Transverse colon (tissue), 4 donors: Measurements from ENCODE around the gene CRISPLD2. TPM values are rescaled to one million over a fixed set of nuclear protein-coding genes. Genes with fewer than 3 reads are reported as not detected.

Experiments
- DNase-seq: peaks from one replicate; pipeline ENCODE4 v3.0.0-alpha.2; 2019
- H3K27ac ChIP-seq, 4 donors: fragments of 200-600 bp; sonication (generic); 2 replicates each; pipeline ENCODE4 v1.5.1; 2016 to 2018; ENCODE audit warnings: inconsistent platforms in 4 of 4
- H3K27me3 ChIP-seq: fragments of 200-600 bp; sonication (generic); 2 replicates; pipeline ENCODE4 v1.5.1; 2017; ENCODE audit warnings: inconsistent platforms
- H3K36me3 ChIP-seq, 4 donors: fragments of 200-600 bp; sonication (generic); 2 replicates each; pipeline ENCODE4 v1.5.1; 2017 to 2019; ENCODE audit warnings: inconsistent platforms in 4 of 4
- H3K4me1 ChIP-seq, 4 donors: fragments of 200-600 bp; sonication (generic); 2 replicates each; pipeline ENCODE4 v1.5.1; 2017 to 2020; ENCODE audit warnings: inconsistent platforms in 4 of 4
- H3K4me3 ChIP-seq, 4 donors: fragments of 200-600 bp; sonication (generic); 1 replicate in 1 of 4; 2 replicates in 3 of 4; pipeline versions ENCODE4 v1.5.1 to v1.6.1; 2017 to 2019; ENCODE audit warnings: inconsistent platforms in 4 of 4
- H3K9me3 ChIP-seq, 2 donors: fragments of 200-600 bp; sonication (generic); 2 replicates each; pipeline ENCODE4 v1.5.1; 2017 to 2019; ENCODE audit warnings: inconsistent platforms in 2 of 2
- CTCF ChIP-seq, 5 experiments: fragments of 200-600 bp in 3 of 5; fragments of 450-650 bp in 2 of 5; sonication (generic) in 3 of 5; IDR thresholded peaks; 1 replicate in 2 of 5; 2 replicates in 3 of 5; pipeline ENCODE4 v1.5.1; 2016 to 2017; ENCODE audit warnings: antibody characterized with exemption in 5 of 5, inconsistent platforms in 3 of 5, mild to moderate bottlenecking in 2 of 5, moderate library complexity in 1 of 5
- EP300 ChIP-seq: sonication (generic); formaldehyde crosslinking; IDR thresholded peaks from one replicate; pipeline ENCODE4 v1.6.1; 2017; ENCODE audit warnings: antibody characterized with exemption, low read depth
- POLR2A ChIP-seq: fragments of 450-650 bp; IDR thresholded peaks from one replicate; pipeline ENCODE4 v1.6.1; 2016; ENCODE audit warnings: antibody characterized with exemption, mild to moderate bottlenecking, moderate library complexity
- POLR2AphosphoS5 ChIP-seq, 3 donors: sonication (generic); formaldehyde crosslinking; IDR thresholded peaks; one replicate each; pipeline ENCODE4 v1.6.1; 2016; ENCODE audit warnings: antibody characterized with exemption in 3 of 3
- WGBS, 2 donors: methylation state at CpG; one replicate each; pipeline ENCODE4 v1.1.5; 2018; ENCODE audit warnings: low coverage in 1 of 2; 5-methylcytosine and 5-hydroxymethylcytosine counted together
- in situ Hi-C, 4 donors: fragments of 200-750 bp; cut with MboI; loops; one replicate each; pipeline versions ENCODE4 v1.15.0 to v1.15.1; 2017; ENCODE audit warnings: low sequenced_read_pairs in 3 of 4, low pct_ligation_motif_present in 1 of 4, low pct_unique_long_range_greater_than_20kb in 1 of 4
- intact Hi-C: fragments of 100-400 bp; cut with DNase I; formaldehyde crosslinking; loops from one replicate; pipeline ENCODE4 v1.15.1; 2023; ENCODE audit warnings: low total_unique reads
- total RNA-seq, 4 donors: library from RNA; depleted of rRNA; stranded (reverse); fragments of >200 nt; gene quantifications; one replicate each; pipeline ENCODE4 v1.1.0, GENCODE V29; 2016

CRISPLD2 gene
- total RNA-seq, 4 donors from 2014 or later, result 53.4 to 326 (median 71.0) TPM

GRCh38 chr16:84818133-84818532 lies 1.7 kb upstream of the CRISPLD2 start:
- no peak for DNase-seq
- H3K4me1 ChIP-seq, result peaks cover 0 to 17% (median 12%) of the 10 kb centered on the region in 4 donors
- no peaks in the 10 kb centered on the region for H3K36me3 ChIP-seq
- peaks cover 37% of the 10 kb centered on the region for H3K27me3 ChIP-seq
- H3K9me3 ChIP-seq, result no peaks in the 10 kb centered on the region
- WGBS, 2 donors, result 68% methylated on average over 2 of the region's 2 CpGs; no CpG with 5 or more reads in 1 of the 2 donors
- H3K4me3 ChIP-seq, result no peak overlapping the region
- H3K27ac ChIP-seq, result no peak overlapping the region
- no peak for TF ChIP-seq POLR2AphosphoS5 (IDR thresholded peaks at IDR 0.05)
- no peak for TF ChIP-seq EP300
- no peak for TF ChIP-seq POLR2A
- no peak for TF ChIP-seq CTCF (IDR thresholded peaks at IDR 0.05)
- in situ Hi-C loops, result no loop called here
- intact Hi-C loops, result no loop called here

- peaks cover 37% of the 10 kb centered on the region for H3K27me3 ChIP-seq
- H3K9me3 ChIP-seq, result no peaks in the 10 kb centered on the region
- no peak for TF ChIP-seq POLR2AphosphoS5 (IDR thresholded peaks at IDR 0.05)
- no peak for TF ChIP-seq EP300
- TF ChIP-seq POLR2A, result no peak
- TF ChIP-seq CTCF (IDR thresholded peaks at IDR 0.05), result no peak
- peaks cover 0 to 24% (median 15%) of the 10 kb centered on the region in 4 donors for H3K4me1 ChIP-seq
- intact Hi-C loops (no loop called here), in situ Hi-C loops (no loop called here)
- peak overlapping the region; percentile 31 to 97 (median 72) for H3K27ac ChIP-seq
- H3K36me3 ChIP-seq, result no peaks in the 10 kb centered on the region
- DNase-seq, result no peak
- peak overlapping the region in 2 of 4 donors; percentile 48 to 61 for H3K4me3 ChIP-seq
- 24 to 47% methylated on average over 10 to 29 of the region's 29 CpGs for WGBS, 2 donors
These were observed 669 bp upstream of the CRISPLD2 start for GRCh38 chr16:84818989-84819643.

- intact Hi-C loops (no loop called here), in situ Hi-C loops (no loop called here)
- DNase-seq, result no peak
- Histone ChIP-seq H3K36me3 (no peaks in the 10 kb centered on the region), H3K4me3 (peak overlapping the region; percentile 36 to 68 (median 54)), H3K9me3 (no peaks in the 10 kb centered on the region), H3K27ac (peak overlapping the region; percentile 83 to 97 (median 92)), H3K27me3 (peaks cover 37% of the 10 kb centered on the region), H3K4me1 (peaks cover 0 to 32% (median 17%) of the 10 kb centered on the region in 4 donors)
- TF ChIP-seq CTCF (IDR thresholded peaks at IDR 0.05) (no peak), POLR2A (no peak), POLR2AphosphoS5 (IDR thresholded peaks at IDR 0.05) (no peak), EP300 (no peak)
- WGBS, 2 donors, result 25% methylated on average over 8 of the region's 8 CpGs; no CpG with 5 or more reads in 1 of the 2 donors
These were observed 510 bp downstream of the CRISPLD2 start for GRCh38 chr16:84820305-84820684.

- Histone ChIP-seq H3K27me3 (peaks cover 37% of the 10 kb centered on the region), H3K4me1 (peaks cover under 1 to 34% (median 17%) of the 10 kb centered on the region in 4 donors), H3K9me3 (no peaks in the 10 kb centered on the region), H3K4me3 (peak overlapping the region; percentile 36 to 68 (median 54)), H3K27ac (peak overlapping the region; percentile 83 to 97 (median 92)), H3K36me3 (no peaks in the 10 kb centered on the region)
- WGBS, 2 donors, result 63% methylated on average over 12 of the region's 12 CpGs; no CpG with 5 or more reads in 1 of the 2 donors
- TF ChIP-seq POLR2A (no peak), EP300 (no peak), POLR2AphosphoS5 (IDR thresholded peaks at IDR 0.05) (no peak), CTCF (IDR thresholded peaks at IDR 0.05) (no peak)
- in situ Hi-C loops (no loop called here), intact Hi-C loops (no loop called here)
- DNase-seq, result no peak
These were observed 986 bp downstream of the CRISPLD2 start for GRCh38 chr16:84820771-84821170.
